ENCODE measurements around the gene GALNT14. TPM values are rescaled to one million over a fixed set of nuclear protein-coding genes. Genes with fewer than 3 reads are reported as not detected.

Gene GALNT14
- total RNA-seq, 1 donor from 2014 or later = 2.1 TPM

GRCh38 chr2:31037058-31037457 is 101.2 kb downstream of the GALNT14 start:
- Mint-ChIP-seq H3K4me3 (ENCODE audit: unreplicated experiment) (no peak overlapping the region), H3K36me3 (ENCODE audit: low read depth, unreplicated experiment) (peaks cover 2% of the 10 kb centered on the region), H3K27me3 (ENCODE audit: low read depth, unreplicated experiment) (peaks cover 6% of the 10 kb centered on the region), H3K4me1 (ENCODE audit: low read depth, unreplicated experiment) (no peaks in the 10 kb centered on the region), H3K9me3 (ENCODE audit: unreplicated experiment) (peaks cover 17% of the 10 kb centered on the region), H3K27ac (ENCODE audit: unreplicated experiment) (no peak overlapping the region)
- no peak for TF ChIP-seq EZH2 (IDR thresholded peaks at IDR 0.05; ENCODE audit: insufficient read depth, low read length)
- TF ChIP-seq CTCF (IDR thresholded peaks at IDR 0.05; ENCODE audit: insufficient read depth, low read depth, low read length) = no peak
- H3K79me2 ChIP-seq (ENCODE audit: insufficient read depth, low read length) = no peaks in the 10 kb centered on the region
- H3K4me2 ChIP-seq (ENCODE audit: low read length) = no peak overlapping the region
- no peaks in the 10 kb centered on the region for H4K20me1 ChIP-seq (ENCODE audit: insufficient read depth, low read length)
- H3K9ac ChIP-seq (ENCODE audit: low read length) = no peak overlapping the region
- no peak overlapping the region for H2AFZ ChIP-seq (ENCODE audit: low read depth, low read length)
- FAIRE-seq = no peak
- H3K36me3 ChIP-seq (ENCODE audit: insufficient read depth, low read length) = no peaks in the 10 kb centered on the region
- H3K27ac ChIP-seq (ENCODE audit: low read depth, low read length) = no peak overlapping the region
- no peak overlapping the region for H3K4me3 ChIP-seq (ENCODE audit: insufficient read depth, low read depth, low read length)
- no peaks in the 10 kb centered on the region for H3K27me3 ChIP-seq (ENCODE audit: insufficient read depth, low read length)
- DNase-seq (ENCODE audit: low read depth) = no peak
- no peaks in the 10 kb centered on the region for H3K4me1 ChIP-seq (ENCODE audit: insufficient read depth, low read length)
- peaks cover 3% of the 10 kb centered on the region for H3K9me3 ChIP-seq (ENCODE audit: insufficient read depth, low read depth, low read length)

GRCh38 chr2:31033032-31033431 is 105.2 kb downstream of the GALNT14 start:
- Histone ChIP-seq H3K27ac (ENCODE audit: low read depth, low read length) (no peak overlapping the region), H3K79me2 (ENCODE audit: insufficient read depth, low read length) (no peaks in the 10 kb centered on the region), H3K4me3 (ENCODE audit: insufficient read depth, low read depth, low read length) (no peak overlapping the region), H2AFZ (ENCODE audit: low read depth, low read length) (no peak overlapping the region), H3K36me3 (ENCODE audit: insufficient read depth, low read length) (no peaks in the 10 kb centered on the region), H3K9me3 (ENCODE audit: insufficient read depth, low read depth, low read length) (peaks cover 3% of the 10 kb centered on the region), H3K4me2 (ENCODE audit: low read length) (no peak overlapping the region), H3K4me1 (ENCODE audit: insufficient read depth, low read length) (no peaks in the 10 kb centered on the region), H3K9ac (ENCODE audit: low read length) (no peak overlapping the region), H4K20me1 (ENCODE audit: insufficient read depth, low read length) (no peaks in the 10 kb centered on the region), H3K27me3 (ENCODE audit: insufficient read depth, low read length) (no peaks in the 10 kb centered on the region)
- DNase-seq (ENCODE audit: low read depth) = no peak
- Mint-ChIP-seq H3K27ac (ENCODE audit: unreplicated experiment) (no peak overlapping the region), H3K9me3 (ENCODE audit: unreplicated experiment) (peaks cover 19% of the 10 kb centered on the region), H3K36me3 (ENCODE audit: low read depth, unreplicated experiment) (peaks cover 2% of the 10 kb centered on the region), H3K27me3 (ENCODE audit: low read depth, unreplicated experiment) (peaks cover 10% of the 10 kb centered on the region), H3K4me1 (ENCODE audit: low read depth, unreplicated experiment) (no peaks in the 10 kb centered on the region), H3K4me3 (ENCODE audit: unreplicated experiment) (no peak overlapping the region)
- TF ChIP-seq EZH2 (IDR thresholded peaks at IDR 0.05; ENCODE audit: insufficient read depth, low read length) = no peak
- no peak for FAIRE-seq

- Histone ChIP-seq H3K9me3 (ENCODE audit: insufficient read depth, low read depth, low read length) (peaks cover 3% of the 10 kb centered on the region), H3K4me1 (ENCODE audit: insufficient read depth, low read length) (no peaks in the 10 kb centered on the region), H3K36me3 (ENCODE audit: insufficient read depth, low read length) (no peaks in the 10 kb centered on the region), H3K27me3 (ENCODE audit: insufficient read depth, low read length) (no peaks in the 10 kb centered on the region), H3K27ac (ENCODE audit: low read depth, low read length) (no peak overlapping the region), H3K4me2 (ENCODE audit: low read length) (no peak overlapping the region), H3K9ac (ENCODE audit: low read length) (no peak overlapping the region), H2AFZ (ENCODE audit: low read depth, low read length) (no peak overlapping the region), H3K4me3 (ENCODE audit: insufficient read depth, low read depth, low read length) (no peak overlapping the region), H3K79me2 (ENCODE audit: insufficient read depth, low read length) (no peaks in the 10 kb centered on the region), H4K20me1 (ENCODE audit: insufficient read depth, low read length) (no peaks in the 10 kb centered on the region)
- Mint-ChIP-seq H3K36me3 (ENCODE audit: low read depth, unreplicated experiment) (peaks cover 2% of the 10 kb centered on the region), H3K27ac (ENCODE audit: unreplicated experiment) (no peak overlapping the region), H3K4me1 (ENCODE audit: low read depth, unreplicated experiment) (no peaks in the 10 kb centered on the region), H3K9me3 (ENCODE audit: unreplicated experiment) (peaks cover 16% of the 10 kb centered on the region), H3K4me3 (ENCODE audit: unreplicated experiment) (no peak overlapping the region), H3K27me3 (ENCODE audit: low read depth, unreplicated experiment) (peaks cover 10% of the 10 kb centered on the region)
- TF ChIP-seq CTCF (IDR thresholded peaks at IDR 0.05; ENCODE audit: insufficient read depth, low read depth, low read length) = no peak
- no peak for TF ChIP-seq EZH2 (IDR thresholded peaks at IDR 0.05; ENCODE audit: insufficient read depth, low read length)
- DNase-seq (ENCODE audit: low read depth) (no peak), FAIRE-seq (no peak)
These were observed 105.8 kb downstream of the GALNT14 start for GRCh38 chr2:31032475-31032874.
